ENCODE results near the gene NEDD4L. TPM values are rescaled to one million over a fixed set of nuclear protein-coding genes. Genes with fewer than 3 reads are reported as not detected.

NEDD4L gene
- polyA plus RNA-seq, 1 of the 3 experiments (the other 2 are of a cell fraction): 13.2 TPM

DNA sequence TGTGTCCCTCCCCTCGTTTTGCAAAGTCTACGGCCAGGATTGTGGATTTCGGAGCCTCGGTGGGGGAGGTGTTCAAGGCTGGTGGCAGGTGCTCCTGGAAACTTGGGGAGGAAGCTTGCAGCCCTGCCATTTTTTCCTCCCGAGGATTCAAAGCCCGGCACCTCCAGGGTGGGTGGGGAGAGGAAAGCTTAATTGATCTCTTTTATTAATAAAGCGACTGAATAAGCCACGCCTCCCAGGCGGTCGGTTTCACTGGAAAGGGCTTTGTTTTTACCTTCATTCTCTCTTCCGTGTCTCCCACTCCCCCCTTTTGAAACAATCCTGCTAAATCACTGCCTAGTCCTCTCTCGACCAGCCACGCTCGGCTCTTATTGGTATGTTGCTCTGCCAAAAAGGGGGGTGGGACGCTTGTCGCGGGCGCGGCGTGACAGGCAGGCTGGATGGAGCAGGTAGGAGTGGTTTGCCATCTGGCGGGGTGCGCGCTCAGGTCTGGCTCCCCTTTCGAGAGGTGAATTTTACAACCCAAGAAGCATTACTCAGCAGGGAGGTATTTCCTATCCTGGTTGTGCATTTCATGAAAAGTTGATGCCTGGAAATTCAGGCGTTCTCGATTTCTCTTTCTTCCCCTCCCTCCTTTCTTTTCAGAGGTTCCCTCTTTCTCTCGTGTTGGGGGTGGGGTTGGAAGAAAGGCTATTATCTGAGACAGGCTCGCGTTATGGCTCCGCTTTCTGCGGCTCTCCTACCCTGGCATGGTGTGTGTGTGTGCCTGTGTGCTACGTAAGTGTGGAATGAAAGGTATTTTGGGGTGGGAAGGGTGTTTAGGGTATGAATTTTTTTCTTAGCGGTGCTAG is 1.4 kb downstream of the NEDD4L start:
- Histone ChIP-seq H3K4me2 (peak overlapping the region; percentile 91), H3K27me3 (ENCODE audit: insufficient read depth) (no peaks in the 10 kb centered on the region), H3K9ac (peak overlapping the region; percentile 57; the same call in 1 of the 2 replicates), H3K27ac (ENCODE audit: low read depth in 2 of 2, low read length in 1 of 2) (no peak overlapping the region; a peak in 1 of 4 replicates), H3K9me2 (no peaks in the 10 kb centered on the region), H3K9me3 (no peaks in the 10 kb centered on the region), H3K4me3 (ENCODE audit: low read depth in 2 of 2, low read length in 1 of 2) (peak overlapping the region; percentile 90 to 92), H3K79me2 (ENCODE audit: insufficient read depth) (peaks cover 7% of the 10 kb centered on the region; the same call in 1 of the 2 replicates), H3K4me1 (ENCODE audit: control insufficient read depth in 1 of 2, insufficient read depth in 2 of 2, low read depth in 1 of 2, low read length in 1 of 2) (peaks cover 0 to 10% of the 10 kb centered on the region in 2 experiments; a peak in 2 of 4 replicates), H3K36me3 (replicated peaks in 1 of 2; ENCODE audit: control insufficient read depth in 1 of 2, insufficient read depth in 2 of 2, low read length in 1 of 2) (no peaks in the 10 kb centered on the region), H3F3A (replicated peaks; ENCODE audit: insufficient read depth) (peaks cover 8% of the 10 kb centered on the region), H2AFZ (ENCODE audit: low read depth) (peak overlapping the region; percentile 98), H4K20me1 (ENCODE audit: insufficient read depth) (no peaks in the 10 kb centered on the region)
- 5% methylated on average over 32 of the region's 33 CpGs for WGBS (ENCODE audit: low lambda C conversion rate)
- DNase-seq: peak; percentile 42
- CTCF ChIA-PET: interaction anchor here (0.7 to 3.1 kb wide), 14 partner anchors 8 to 448 kb away, joined by 3 to 37 read pairs (median 3); no protein-coding TSS in a partner anchor
- TF ChIP-seq, protein P1, sequence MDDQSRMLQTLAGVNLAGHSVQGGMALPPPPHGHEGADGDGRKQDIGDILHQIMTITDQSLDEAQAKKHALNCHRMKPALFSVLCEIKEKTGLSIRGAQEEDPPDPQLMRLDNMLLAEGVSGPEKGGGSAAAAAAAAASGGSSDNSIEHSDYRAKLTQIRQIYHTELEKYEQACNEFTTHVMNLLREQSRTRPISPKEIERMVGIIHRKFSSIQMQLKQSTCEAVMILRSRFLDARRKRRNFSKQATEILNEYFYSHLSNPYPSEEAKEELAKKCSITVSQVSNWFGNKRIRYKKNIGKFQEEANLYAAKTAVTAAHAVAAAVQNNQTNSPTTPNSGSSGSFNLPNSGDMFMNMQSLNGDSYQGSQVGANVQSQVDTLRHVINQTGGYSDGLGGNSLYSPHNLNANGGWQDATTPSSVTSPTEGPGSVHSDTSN (IDR thresholded peaks at IDR 0.05): peak; percentile 21; the same call in 1 of the 2 replicates
- TF ChIP-seq GATA2 (CRISPR knock-in tag; IDR thresholded peaks at IDR 0.05): no peak
- peak; percentile 14; the same call in 1 of the 2 replicates for TF ChIP-seq MXI1 (IDR thresholded peaks at IDR 0.05; ENCODE audit: low read depth, low read length)
- POLR2A ChIA-PET: no interaction called here

DNA sequence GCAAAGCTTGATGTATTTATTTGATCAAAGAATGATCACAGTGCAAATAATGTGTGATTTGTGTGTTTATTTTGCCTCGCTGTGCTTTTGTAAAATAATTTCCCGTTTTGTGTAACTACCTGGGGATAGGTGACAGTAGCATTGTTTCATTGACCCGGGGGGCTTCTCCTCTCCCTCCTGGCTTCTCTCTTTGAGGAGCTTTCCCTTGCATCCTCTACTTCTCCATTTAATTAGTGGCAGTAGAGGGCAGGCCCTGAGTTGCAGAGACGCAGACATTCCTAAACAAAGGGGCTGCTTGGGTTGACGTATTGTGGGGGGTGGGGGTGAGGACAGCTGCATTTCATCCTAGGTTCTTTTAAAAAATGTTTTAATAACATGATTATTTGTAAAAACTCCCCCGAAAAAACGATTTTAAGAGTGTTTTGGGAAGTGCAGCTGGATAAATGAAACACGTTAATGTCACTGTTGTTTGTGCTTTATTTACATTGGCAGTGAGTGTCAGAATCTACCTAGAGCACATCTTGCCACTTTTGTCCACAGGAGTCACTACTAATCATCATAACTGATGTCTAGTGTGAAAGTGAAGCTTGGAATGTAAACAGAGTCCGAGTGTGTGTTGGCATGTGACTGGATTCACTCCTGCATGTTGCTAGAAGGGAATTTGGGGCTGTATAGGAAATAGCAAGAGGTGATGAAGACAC is 2.2 kb downstream of the NEDD4L start:
- no peak overlapping the region for H3K27ac ChIP-seq (ENCODE audit: low read depth in 2 of 2, low read length in 1 of 2)
- H3K4me2 ChIP-seq: peak overlapping the region; percentile 91
- H3K79me2 ChIP-seq (ENCODE audit: insufficient read depth): peaks cover 7% of the 10 kb centered on the region; the same call in 1 of the 2 replicates
- H2AFZ ChIP-seq (ENCODE audit: low read depth): peak overlapping the region; percentile 98; the same call in 1 of the 2 replicates
- H3K27me3 ChIP-seq (ENCODE audit: insufficient read depth): no peaks in the 10 kb centered on the region
- no peaks in the 10 kb centered on the region for H3K9me3 ChIP-seq
- peaks cover 8% of the 10 kb centered on the region for H3F3A ChIP-seq (replicated peaks; ENCODE audit: insufficient read depth)
- H3K9ac ChIP-seq: 0 out of 2 replicates have a peak overlapping the region, but pooled peaks have one; percentile 57
- H3K36me3 ChIP-seq (replicated peaks in 1 of 2; ENCODE audit: control insufficient read depth in 1 of 2, insufficient read depth in 2 of 2, low read length in 1 of 2): no peaks in the 10 kb centered on the region
- CTCF ChIA-PET: interaction anchor here (0.8 to 3.1 kb wide), 7 partner anchors 10 to 416 kb away, joined by 3 to 37 read pairs (median 3); no protein-coding TSS in a partner anchor
- POLR2A ChIA-PET: no interaction called here
- DNase-seq: no peak
- peaks cover 0 to 10% of the 10 kb centered on the region in 2 experiments; a peak in 2 of 4 replicates for H3K4me1 ChIP-seq (ENCODE audit: control insufficient read depth in 1 of 2, insufficient read depth in 2 of 2, low read depth in 1 of 2, low read length in 1 of 2)
- no peaks in the 10 kb centered on the region for H3K9me2 ChIP-seq
- WGBS (ENCODE audit: low lambda C conversion rate): 69% methylated on average over 9 of the region's 9 CpGs
- no peaks in the 10 kb centered on the region for H4K20me1 ChIP-seq (ENCODE audit: insufficient read depth)
- peak overlapping the region; percentile 90 to 92 for H3K4me3 ChIP-seq (ENCODE audit: low read depth in 2 of 2, low read length in 1 of 2)
- TF ChIP-seq NRF1 (IDR thresholded peaks at IDR 0.05; ENCODE audit: low read depth, low read length) (no peak), EP300 (IDR thresholded peaks at IDR 0.05; ENCODE audit: borderline replicate concordance in 1 of 2, low read depth in 1 of 2, low read length in 1 of 2) (no peak), FOXJ3 (CRISPR knock-in tag; IDR thresholded peaks at IDR 0.05) (no peak), FOSL2 (IDR thresholded peaks at IDR 0.05; ENCODE audit: borderline replicate concordance, low read depth) (no peak), YY1 (IDR thresholded peaks at IDR 0.05; ENCODE audit: low read depth) (no peak), TCF12 (IDR thresholded peaks at IDR 0.05) (no peak), MXI1 (IDR thresholded peaks at IDR 0.05; ENCODE audit: low read depth, low read length) (no peak), GABPA (IDR thresholded peaks at IDR 0.05; ENCODE audit: low read depth) (no peak), POLR2AphosphoS5 (IDR thresholded peaks at IDR 0.05; ENCODE audit: low read depth, low read length) (no peak), RAD21 (IDR thresholded peaks at IDR 0.05; ENCODE audit: low read length) (no peak), CHD2 (IDR thresholded peaks at IDR 0.05; ENCODE audit: low read length, partially characterized antibody) (no peak), RFX5 (IDR thresholded peaks at IDR 0.05; ENCODE audit: low read length) (no peak)
- TF ChIP-seq, protein P2, sequence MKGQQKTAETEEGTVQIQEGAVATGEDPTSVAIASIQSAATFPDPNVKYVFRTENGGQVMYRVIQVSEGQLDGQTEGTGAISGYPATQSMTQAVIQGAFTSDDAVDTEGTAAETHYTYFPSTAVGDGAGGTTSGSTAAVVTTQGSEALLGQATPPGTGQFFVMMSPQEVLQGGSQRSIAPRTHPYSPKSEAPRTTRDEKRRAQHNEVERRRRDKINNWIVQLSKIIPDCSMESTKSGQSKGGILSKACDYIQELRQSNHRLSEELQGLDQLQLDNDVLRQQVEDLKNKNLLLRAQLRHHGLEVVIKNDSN (IDR thresholded peaks at IDR 0.05; ENCODE audit: borderline replicate concordance, low read depth): no peak
- TF ChIP-seq, protein P3, sequence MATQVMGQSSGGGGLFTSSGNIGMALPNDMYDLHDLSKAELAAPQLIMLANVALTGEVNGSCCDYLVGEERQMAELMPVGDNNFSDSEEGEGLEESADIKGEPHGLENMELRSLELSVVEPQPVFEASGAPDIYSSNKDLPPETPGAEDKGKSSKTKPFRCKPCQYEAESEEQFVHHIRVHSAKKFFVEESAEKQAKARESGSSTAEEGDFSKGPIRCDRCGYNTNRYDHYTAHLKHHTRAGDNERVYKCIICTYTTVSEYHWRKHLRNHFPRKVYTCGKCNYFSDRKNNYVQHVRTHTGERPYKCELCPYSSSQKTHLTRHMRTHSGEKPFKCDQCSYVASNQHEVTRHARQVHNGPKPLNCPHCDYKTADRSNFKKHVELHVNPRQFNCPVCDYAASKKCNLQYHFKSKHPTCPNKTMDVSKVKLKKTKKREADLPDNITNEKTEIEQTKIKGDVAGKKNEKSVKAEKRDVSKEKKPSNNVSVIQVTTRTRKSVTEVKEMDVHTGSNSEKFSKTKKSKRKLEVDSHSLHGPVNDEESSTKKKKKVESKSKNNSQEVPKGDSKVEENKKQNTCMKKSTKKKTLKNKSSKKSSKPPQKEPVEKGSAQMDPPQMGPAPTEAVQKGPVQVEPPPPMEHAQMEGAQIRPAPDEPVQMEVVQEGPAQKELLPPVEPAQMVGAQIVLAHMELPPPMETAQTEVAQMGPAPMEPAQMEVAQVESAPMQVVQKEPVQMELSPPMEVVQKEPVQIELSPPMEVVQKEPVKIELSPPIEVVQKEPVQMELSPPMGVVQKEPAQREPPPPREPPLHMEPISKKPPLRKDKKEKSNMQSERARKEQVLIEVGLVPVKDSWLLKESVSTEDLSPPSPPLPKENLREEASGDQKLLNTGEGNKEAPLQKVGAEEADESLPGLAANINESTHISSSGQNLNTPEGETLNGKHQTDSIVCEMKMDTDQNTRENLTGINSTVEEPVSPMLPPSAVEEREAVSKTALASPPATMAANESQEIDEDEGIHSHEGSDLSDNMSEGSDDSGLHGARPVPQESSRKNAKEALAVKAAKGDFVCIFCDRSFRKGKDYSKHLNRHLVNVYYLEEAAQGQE (IDR thresholded peaks at IDR 0.05; ENCODE audit: low read depth, low read length): no peak

All from SK-N-SH (cell line).